Chondrocyte (in vitro differentiated cells): ENCODE results near the gene CYP2R1. TPM values are rescaled to one million over a fixed set of nuclear protein-coding genes. Genes with fewer than 3 reads are reported as not detected.

Experiments
- DNase-seq: peaks from one replicate; pipeline ENCODE4 v3.0.0; 2021; ENCODE audit warnings: mixed read lengths, low spot score
- H3K27ac Mint-ChIP-seq: one replicate; pipeline ENCODE4 v1.8.0; 2021; ENCODE audit warnings: mild to moderate bottlenecking, moderate library complexity, mixed read lengths; ENCODE audit not compliant: unreplicated experiment
- H3K27me3 Mint-ChIP-seq: 2 replicates; pipeline ENCODE4 v1.8.0; 2021; ENCODE audit warnings: low read depth, mixed read lengths
- H3K36me3 Mint-ChIP-seq: 2 replicates; pipeline ENCODE4 v1.8.0; 2021; ENCODE audit warnings: low read depth, mixed read lengths
- H3K4me1 Mint-ChIP-seq: 2 replicates; pipeline ENCODE4 v1.8.0; 2021; ENCODE audit warnings: low read depth, mild to moderate bottlenecking, mixed read lengths
- H3K4me3 Mint-ChIP-seq: one replicate; pipeline ENCODE4 v1.8.0; 2021; ENCODE audit warnings: mild to moderate bottlenecking, moderate library complexity, mixed read lengths; ENCODE audit not compliant: unreplicated experiment
- H3K9me3 Mint-ChIP-seq: 2 replicates; pipeline ENCODE4 v1.8.0; 2021; ENCODE audit warnings: low read depth, mixed read lengths
- CTCF ChIP-seq: fragments of 200-600 bp; sonication (generic); IDR thresholded peaks from 2 replicates; pipeline ENCODE4 v1.5.0; 2021; ENCODE audit warnings: antibody characterized with exemption, mild to moderate bottlenecking, moderate library complexity
- total RNA-seq: library from RNA; stranded (reverse); gene quantifications from 3 replicates; pipeline ENCODE4 v1.2.1, GENCODE V29; 2021

The CYP2R1 gene
- total RNA-seq, 1 donor from 2014 or later = 16.0 TPM

DNA sequence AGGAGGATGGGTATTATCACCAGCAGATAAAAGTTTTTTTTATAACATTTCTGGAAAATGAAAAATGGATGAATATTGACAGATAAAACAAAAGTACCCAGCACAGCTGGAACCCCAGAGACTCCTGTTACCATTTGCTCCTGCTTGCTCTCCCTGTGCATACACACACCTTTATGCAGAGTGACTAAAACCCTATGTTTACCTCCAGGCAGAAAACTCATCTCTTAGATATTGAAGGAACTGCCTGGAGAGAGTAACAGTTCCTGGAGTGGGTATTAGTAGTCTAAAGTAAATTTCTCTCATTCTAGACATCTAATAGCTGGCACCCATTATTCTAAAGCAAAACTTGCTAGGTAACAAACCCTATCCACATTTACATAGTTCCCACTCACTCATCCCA lies 38.0 kb downstream of the CYP2R1 start:
- no peak for DNase-seq
- Mint-ChIP-seq H3K4me1 (no peaks in the 10 kb centered on the region), H3K27ac (no peak overlapping the region), H3K4me3 (no peak overlapping the region), H3K27me3 (peaks cover 2% of the 10 kb centered on the region), H3K9me3 (peaks cover 3% of the 10 kb centered on the region), H3K36me3 (no peaks in the 10 kb centered on the region)
- no peak for TF ChIP-seq CTCF

- no peak for TF ChIP-seq CTCF
- H3K9me3 Mint-ChIP-seq = peaks cover 3% of the 10 kb centered on the region
- no peak for DNase-seq
- H3K4me1 Mint-ChIP-seq = no peaks in the 10 kb centered on the region
- H3K36me3 Mint-ChIP-seq = no peaks in the 10 kb centered on the region
- no peak overlapping the region for H3K4me3 Mint-ChIP-seq
- H3K27ac Mint-ChIP-seq = no peak overlapping the region
- peaks cover 2% of the 10 kb centered on the region for H3K27me3 Mint-ChIP-seq
These were observed 39.4 kb downstream of the CYP2R1 start for GRCh38 chr11:14852571-14853177.

DNA sequence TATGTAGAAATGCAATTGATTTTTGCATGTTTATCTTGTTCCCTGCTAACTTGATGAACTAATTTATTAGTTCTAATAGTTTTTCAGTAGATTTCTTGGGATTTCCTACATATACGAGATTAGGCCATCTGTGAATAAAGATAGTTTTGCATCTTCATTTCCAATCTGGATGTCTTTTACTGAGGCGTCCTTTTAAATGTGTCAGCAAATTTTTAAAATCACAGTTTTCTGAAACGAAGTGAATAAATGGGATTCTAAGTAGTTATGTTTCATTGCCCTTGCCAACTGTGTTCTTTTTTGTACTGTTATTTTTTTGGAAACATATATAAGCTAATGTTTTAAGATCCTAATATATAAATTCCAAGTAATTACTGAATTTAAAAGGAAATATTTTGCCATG lies 50.0 kb downstream of the CYP2R1 start:
- H3K4me3 Mint-ChIP-seq = no peak overlapping the region
- peaks cover 7% of the 10 kb centered on the region for H3K36me3 Mint-ChIP-seq
- no peaks in the 10 kb centered on the region for H3K27me3 Mint-ChIP-seq
- H3K4me1 Mint-ChIP-seq = no peaks in the 10 kb centered on the region
- no peak for TF ChIP-seq CTCF
- peaks cover 12% of the 10 kb centered on the region for H3K9me3 Mint-ChIP-seq
- H3K27ac Mint-ChIP-seq = no peak overlapping the region
- DNase-seq = no peak

DNA sequence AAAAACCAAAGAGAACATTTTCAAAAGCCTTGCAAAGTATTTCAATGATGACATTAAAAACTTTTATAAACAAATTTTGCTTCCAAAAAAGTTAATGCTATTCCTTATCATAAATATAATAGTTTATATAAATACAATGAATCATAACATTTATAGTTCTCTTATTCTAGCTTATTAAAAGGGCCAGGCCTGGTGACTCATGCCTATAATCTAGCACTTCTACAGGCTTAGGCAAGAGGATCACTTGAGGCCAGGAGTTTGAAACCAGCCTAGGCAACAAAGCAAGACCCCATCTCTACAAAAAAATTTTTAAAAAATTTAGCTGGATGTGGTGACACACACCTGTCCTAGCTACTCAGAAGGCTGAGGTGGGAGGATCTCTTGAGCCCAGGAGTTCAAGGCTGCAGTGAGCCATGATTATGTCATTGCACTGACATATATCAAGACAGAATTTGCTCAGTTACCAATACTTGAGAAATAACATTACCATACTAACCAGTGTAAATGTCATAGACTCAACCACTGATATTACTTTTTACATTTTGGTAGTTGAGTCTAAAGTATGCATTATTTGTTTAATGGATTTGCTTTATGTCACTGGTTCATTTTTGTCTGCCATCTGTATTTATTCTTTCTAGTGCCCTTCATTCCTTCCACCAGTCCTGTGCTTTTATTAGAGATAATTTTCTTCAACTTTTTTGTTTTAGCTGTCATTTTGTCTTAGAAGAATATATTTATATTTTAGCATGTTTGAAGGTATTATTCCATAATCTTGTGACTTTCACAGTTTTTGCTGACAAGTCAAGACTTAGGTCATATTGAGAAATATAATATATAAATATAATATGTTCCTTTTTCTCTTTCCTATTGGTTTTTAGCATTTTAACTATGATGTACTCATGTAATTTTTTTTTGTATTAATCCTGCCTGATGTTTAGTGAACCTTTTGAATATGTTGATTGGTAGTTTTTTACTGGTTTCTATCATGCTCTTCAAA lies 56.2 kb downstream of the CYP2R1 start:
- H3K4me1 Mint-ChIP-seq = no peaks in the 10 kb centered on the region
- no peak for DNase-seq
- no peak overlapping the region for H3K27ac Mint-ChIP-seq
- TF ChIP-seq CTCF = no peak
- no peak overlapping the region for H3K4me3 Mint-ChIP-seq
- peaks cover 3% of the 10 kb centered on the region for H3K9me3 Mint-ChIP-seq
- H3K36me3 Mint-ChIP-seq = no peaks in the 10 kb centered on the region
- no peaks in the 10 kb centered on the region for H3K27me3 Mint-ChIP-seq

Other genes starting within 250 kb of the CYP2R1 start
- 0.31 to 0.47 TPM in 2 of 3 replicates, not detected in the other for gene PDE3B, start 248.4 kb downstream of the CYP2R1 start, total RNA-seq
- not detected in 3 replicates for gene CALCA, start 80.1 kb upstream of the CYP2R1 start, total RNA-seq
- not detected in 3 replicates for gene CALCB, start 181.4 kb upstream of the CYP2R1 start, total RNA-seq
- gene INSC, start 222.7 kb upstream of the CYP2R1 start, total RNA-seq = not detected in 3 replicates